ENCODE measurements around the gene CFAP298.
"Not testable (repeated sequence)": the region's sequence is repeated elsewhere in the genome, so short reads cannot be mapped to it uniquely, and the experiment has no call there.

CFAP298 gene

DNA sequence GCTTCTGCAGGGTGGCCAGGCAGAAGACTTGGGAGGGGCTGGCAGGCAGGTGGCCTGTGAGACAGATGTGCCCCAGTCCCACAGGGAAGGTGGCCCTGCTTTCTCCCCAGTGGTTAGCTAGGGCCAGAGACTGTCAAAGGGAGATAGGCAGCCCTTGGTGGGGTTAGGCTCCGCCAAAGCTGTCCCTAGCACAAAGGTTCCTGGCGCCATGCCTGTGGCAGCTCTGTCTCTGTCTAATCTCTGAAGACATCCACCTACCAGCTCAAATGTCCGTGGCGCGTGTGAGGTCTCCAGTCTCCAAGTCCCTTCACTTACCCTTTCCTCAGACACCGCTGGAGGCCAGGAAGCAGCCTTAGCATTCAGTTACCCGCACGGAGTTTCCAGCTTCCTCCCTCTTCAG is 44.6 kb downstream of the CFAP298 start:
- Histone ChIP-seq H3K27me3 (peaks cover 28% of the 10 kb centered on the region), H3K4me3 (ENCODE audit: low read depth in 1 of 2, low read length in 1 of 2) (no peak overlapping the region), H3K27ac (no peak overlapping the region), H3K4me1 (ENCODE audit: control insufficient read depth in 1 of 2, insufficient read depth in 1 of 2, low read depth in 1 of 2, low read length in 1 of 2) (peaks cover 11 to 12% of the 10 kb centered on the region in 2 experiments), H3K36me3 (no peaks in the 10 kb centered on the region), H3K9me3 (no peaks in the 10 kb centered on the region)
- TF ChIP-seq, protein P1, sequence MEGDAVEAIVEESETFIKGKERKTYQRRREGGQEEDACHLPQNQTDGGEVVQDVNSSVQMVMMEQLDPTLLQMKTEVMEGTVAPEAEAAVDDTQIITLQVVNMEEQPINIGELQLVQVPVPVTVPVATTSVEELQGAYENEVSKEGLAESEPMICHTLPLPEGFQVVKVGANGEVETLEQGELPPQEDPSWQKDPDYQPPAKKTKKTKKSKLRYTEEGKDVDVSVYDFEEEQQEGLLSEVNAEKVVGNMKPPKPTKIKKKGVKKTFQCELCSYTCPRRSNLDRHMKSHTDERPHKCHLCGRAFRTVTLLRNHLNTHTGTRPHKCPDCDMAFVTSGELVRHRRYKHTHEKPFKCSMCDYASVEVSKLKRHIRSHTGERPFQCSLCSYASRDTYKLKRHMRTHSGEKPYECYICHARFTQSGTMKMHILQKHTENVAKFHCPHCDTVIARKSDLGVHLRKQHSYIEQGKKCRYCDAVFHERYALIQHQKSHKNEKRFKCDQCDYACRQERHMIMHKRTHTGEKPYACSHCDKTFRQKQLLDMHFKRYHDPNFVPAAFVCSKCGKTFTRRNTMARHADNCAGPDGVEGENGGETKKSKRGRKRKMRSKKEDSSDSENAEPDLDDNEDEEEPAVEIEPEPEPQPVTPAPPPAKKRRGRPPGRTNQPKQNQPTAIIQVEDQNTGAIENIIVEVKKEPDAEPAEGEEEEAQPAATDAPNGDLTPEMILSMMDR (IDR thresholded peaks at IDR 0.05): no peak

DNA sequence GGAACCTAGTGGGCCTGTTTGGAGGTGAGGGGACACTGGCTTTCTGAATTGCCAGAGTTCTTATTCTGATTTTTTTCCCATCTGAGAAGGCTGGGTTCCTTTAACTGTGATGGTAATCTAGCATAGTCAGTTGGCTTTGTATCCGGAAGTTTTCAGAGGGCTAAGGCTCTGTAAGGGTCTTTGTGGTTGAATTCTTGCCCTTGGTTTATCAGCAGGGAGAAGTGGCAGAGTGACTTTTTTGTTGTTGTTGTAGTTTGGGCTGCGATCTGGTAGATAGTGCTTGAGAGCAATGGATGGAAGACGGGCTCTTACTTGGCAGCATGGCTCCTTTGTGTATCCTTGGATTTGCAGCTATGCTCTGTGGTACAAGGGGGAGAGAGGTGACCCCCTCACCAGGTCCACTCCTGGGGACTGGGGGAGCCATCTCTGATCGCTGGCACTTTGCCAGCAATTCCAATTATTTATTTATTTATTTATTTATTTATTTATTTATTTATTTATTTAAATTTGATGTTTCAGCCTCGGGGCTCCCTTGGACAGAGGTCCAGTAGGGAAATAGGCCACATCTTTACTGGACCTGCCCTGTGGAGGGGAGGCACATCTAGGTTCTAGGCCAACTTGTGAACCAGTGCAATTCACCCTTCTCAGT is 45.3 kb downstream of the CFAP298 start:
- Histone ChIP-seq H3K4me1 (ENCODE audit: control insufficient read depth in 1 of 2, insufficient read depth in 1 of 2, low read depth in 1 of 2, low read length in 1 of 2) (peaks cover 11 to 12% of the 10 kb centered on the region in 2 experiments), H3K27ac (no peak overlapping the region), H3K27me3 (peaks cover 28% of the 10 kb centered on the region), H3K4me3 (ENCODE audit: low read depth in 1 of 2, low read length in 1 of 2) (no peak overlapping the region), H3K9me3 (no peaks in the 10 kb centered on the region), H3K36me3 (no peaks in the 10 kb centered on the region)
- TF ChIP-seq, protein P1 (IDR thresholded peaks at IDR 0.05): no peak

DNA sequence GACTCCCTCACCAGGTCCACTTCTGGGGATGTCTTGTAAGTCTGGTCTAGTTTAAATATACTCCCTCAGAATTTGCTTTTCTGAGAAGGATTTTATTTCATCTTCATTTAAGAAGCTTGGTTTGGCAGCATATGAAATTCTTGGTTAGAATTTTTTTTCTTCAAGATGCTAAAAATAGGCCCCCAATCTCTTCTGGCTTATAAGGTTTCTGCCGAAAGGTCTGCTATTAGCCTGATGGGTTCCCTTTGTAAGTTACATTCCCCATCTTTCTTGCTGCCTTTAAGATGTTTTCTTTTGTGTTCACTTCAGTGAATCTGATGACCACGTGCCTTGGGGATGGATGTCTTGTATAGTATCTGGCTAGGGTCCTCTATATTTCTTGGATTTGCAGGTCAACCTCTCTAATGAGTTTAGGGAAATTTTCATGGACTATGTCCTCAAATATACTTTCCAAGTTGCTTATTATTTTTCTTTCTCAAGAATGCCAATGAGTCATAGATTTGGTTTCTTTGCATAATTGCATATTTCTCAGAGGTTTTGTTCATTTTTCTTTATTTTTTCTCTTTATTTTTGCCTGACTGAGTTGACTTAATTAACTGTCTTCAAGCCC is 46.2 kb downstream of the CFAP298 start:
- Histone ChIP-seq H3K9me3 (no peaks in the 10 kb centered on the region), H3K4me1 (ENCODE audit: control insufficient read depth in 1 of 2, insufficient read depth in 1 of 2, low read depth in 1 of 2, low read length in 1 of 2) (peaks cover 11 to 12% of the 10 kb centered on the region in 2 experiments)
- TF ChIP-seq, protein P1 (IDR thresholded peaks at IDR 0.05): no peak

DNA sequence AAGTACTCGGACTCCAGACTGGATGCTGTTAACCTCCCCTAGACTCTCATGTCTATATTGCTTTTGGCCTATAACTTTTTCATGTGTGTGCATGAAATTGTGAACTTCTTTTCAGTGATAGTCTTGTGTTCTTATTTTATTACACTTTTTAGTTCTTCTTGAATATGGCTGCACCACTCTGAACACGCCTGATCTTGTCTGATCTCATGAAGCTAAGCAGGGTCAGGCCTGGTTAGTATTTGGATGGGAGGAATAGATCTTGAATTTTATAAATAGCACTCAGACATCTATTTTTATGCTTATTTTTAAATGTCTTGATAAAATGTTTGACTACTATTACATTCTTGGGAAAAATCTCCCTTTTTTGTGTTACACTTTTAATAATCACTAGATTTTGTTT is 49.3 kb downstream of the CFAP298 start:
- Histone ChIP-seq H3K4me3 (ENCODE audit: low read depth in 1 of 2, low read length in 1 of 2) (no peak overlapping the region), H3K36me3 (no peaks in the 10 kb centered on the region), H3K4me1 (ENCODE audit: control insufficient read depth in 1 of 2, insufficient read depth in 1 of 2, low read depth in 1 of 2, low read length in 1 of 2) (no peaks in the 10 kb centered on the region), H3K27me3 (peaks cover 7% of the 10 kb centered on the region), H3K27ac (no peak overlapping the region), H3K9me3 (no peaks in the 10 kb centered on the region)
- TF ChIP-seq, protein P1 (IDR thresholded peaks at IDR 0.05): no peak

More for the DNA sequence above, 46.2 kb downstream of the CFAP298 start:
- H3K27me3 ChIP-seq: peaks cover 28% of the 10 kb centered on the region
- no peaks in the 10 kb centered on the region for H3K36me3 ChIP-seq
- no peak overlapping the region for H3K4me3 ChIP-seq (ENCODE audit: low read depth in 1 of 2, low read length in 1 of 2)
- H3K27ac ChIP-seq: no peak overlapping the region

DNA sequence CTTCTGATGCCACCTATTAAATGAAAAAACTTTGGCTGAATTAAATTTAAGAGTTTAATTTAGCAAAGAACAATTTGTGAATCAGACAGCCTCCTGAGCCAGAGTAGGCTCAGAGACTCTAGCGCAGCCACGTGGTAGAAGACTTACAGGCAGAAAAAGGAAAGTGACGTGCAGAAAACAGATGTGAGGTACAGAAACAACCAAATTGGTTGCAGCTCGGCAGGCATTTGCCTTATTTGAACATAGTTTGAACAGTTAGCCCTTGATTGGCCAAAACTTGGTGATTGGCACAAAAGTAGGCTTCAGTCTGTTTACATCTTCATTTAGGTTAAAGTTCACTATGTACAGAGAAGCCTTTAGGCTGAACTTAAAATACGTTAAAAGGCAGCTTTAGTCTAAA is 49.8 kb downstream of the CFAP298 start:
- H3K27me3 ChIP-seq: peaks cover 3% of the 10 kb centered on the region
- H3K9me3 ChIP-seq: no peaks in the 10 kb centered on the region
- TF ChIP-seq, protein P1 (IDR thresholded peaks at IDR 0.05): no peak
- no peaks in the 10 kb centered on the region for H3K36me3 ChIP-seq
- no peaks in the 10 kb centered on the region for H3K4me1 ChIP-seq (ENCODE audit: control insufficient read depth in 1 of 2, insufficient read depth in 1 of 2, low read depth in 1 of 2, low read length in 1 of 2)
- H3K4me3 ChIP-seq (ENCODE audit: low read depth in 1 of 2, low read length in 1 of 2): no peak overlapping the region
- no peak overlapping the region for H3K27ac ChIP-seq

DNA sequence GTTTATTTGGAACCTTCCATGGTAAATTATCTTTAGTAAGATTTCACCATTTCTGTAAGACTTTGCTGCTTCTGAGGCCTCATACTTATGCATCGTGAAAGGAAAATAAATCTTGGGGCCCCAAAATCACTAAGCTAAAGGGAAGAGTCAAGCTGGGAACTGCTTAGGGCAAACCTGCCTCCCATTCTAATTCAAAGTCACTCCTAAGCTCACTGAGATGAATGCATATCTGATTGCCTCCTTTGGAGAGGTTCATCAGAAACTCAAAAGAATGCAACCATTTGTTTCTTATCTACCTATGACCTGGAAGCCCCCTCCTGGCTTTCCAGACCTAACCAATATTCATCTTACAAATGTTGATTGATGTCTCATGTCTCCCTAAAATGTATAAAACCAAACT is 50.7 kb downstream of the CFAP298 start:
- not testable (repeated sequence) for H3K27me3 ChIP-seq; H3K4me1 ChIP-seq (ENCODE audit: control insufficient read depth in 1 of 2, insufficient read depth in 1 of 2, low read depth in 1 of 2, low read length in 1 of 2); H3K9me3 ChIP-seq; H3K4me3 ChIP-seq (ENCODE audit: low read depth in 1 of 2, low read length in 1 of 2); H3K27ac ChIP-seq; H3K36me3 ChIP-seq

Data from neutrophil (primary cell).